NCI-H2227 (cell line): ENCODE data around the gene EFNB1.

Experiments used
- DNase-seq: peaks from one replicate; lab custom pipeline; 2025; ENCODE audit not compliant: unreplicated experiment; lab: John Stamatoyannopoulos, UW

The EFNB1 gene

GRCh38 chrX:68842781-68843581 lies 14.2 kb downstream of the EFNB1 start:
- no peak for DNase-seq

- no peak for DNase-seq
These were observed 15.2 kb downstream of the EFNB1 start for GRCh38 chrX:68843992-68844391.

- DNase-seq, result no peak
These were observed 15.8 kb downstream of the EFNB1 start for GRCh38 chrX:68844581-68844980.

GRCh38 chrX:68846536-68846935 lies 17.7 kb downstream of the EFNB1 start:
- DNase-seq, result peak; percentile 51

- no peak for DNase-seq
These were observed 18.4 kb downstream of the EFNB1 start for GRCh38 chrX:68847172-68847571.

GRCh38 chrX:68848189-68848940 lies 19.5 kb downstream of the EFNB1 start:
- DNase-seq, result no peak

- DNase-seq, result no peak
These were observed 22.3 kb downstream of the EFNB1 start for GRCh38 chrX:68851082-68851481.

- no peak for DNase-seq
These were observed 23.2 kb downstream of the EFNB1 start for GRCh38 chrX:68852046-68852445.

- DNase-seq, result no peak
These were observed 24.9 kb downstream of the EFNB1 start for GRCh38 chrX:68853665-68854251.

GRCh38 chrX:68865300-68865699 lies 36.5 kb downstream of the EFNB1 start:
- no peak for DNase-seq

GRCh38 chrX:68865926-68866325 lies 37.1 kb downstream of the EFNB1 start:
- no peak for DNase-seq

GRCh38 chrX:68867458-68868112 lies 38.8 kb downstream of the EFNB1 start:
- peak; percentile 57 for DNase-seq

- DNase-seq, result no peak
These were observed 39.5 kb downstream of the EFNB1 start for GRCh38 chrX:68868316-68868715.

- DNase-seq, result no peak
These were observed 40.3 kb downstream of the EFNB1 start for GRCh38 chrX:68868902-68869800.

- DNase-seq, result no peak
These were observed 41.5 kb downstream of the EFNB1 start for GRCh38 chrX:68870357-68870756.

- DNase-seq, result no peak
These were observed 43.4 kb downstream of the EFNB1 start for GRCh38 chrX:68872171-68872570.

GRCh38 chrX:68874076-68874475 lies 45.3 kb downstream of the EFNB1 start:
- no peak for DNase-seq

GRCh38 chrX:68876731-68877130 lies 47.9 kb downstream of the EFNB1 start:
- no peak for DNase-seq

- DNase-seq, result no peak
These were observed 48.8 kb downstream of the EFNB1 start for GRCh38 chrX:68877606-68878005.

GRCh38 chrX:68878977-68879645 lies 50.3 kb downstream of the EFNB1 start:
- peak; percentile 20 for DNase-seq
